Ishikawa (cell line): Measurements from ENCODE around the gene CDK5.
A peak's percentile ranks its signal among the peaks of the same experiment; 100 is the strongest.

ENCODE experiments used
- CEBPB ChIP-seq: IDR thresholded peaks from 2 replicates; pipeline ENCODE4 v1.6.1; 2012
- CREB1 ChIP-seq: IDR thresholded peaks from 2 replicates; pipeline ENCODE4 v1.6.1; 2012; ENCODE audit warnings: low read depth
- EGR1 ChIP-seq: IDR thresholded peaks from 2 replicates; pipeline ENCODE4 v1.6.1; 2012
- EP300 ChIP-seq: IDR thresholded peaks from 2 replicates; pipeline ENCODE4 v1.6.1; 2012; ENCODE audit warnings: borderline replicate concordance
- FOXM1 ChIP-seq: IDR thresholded peaks from 2 replicates; pipeline ENCODE4 v1.6.1; 2012; ENCODE audit warnings: low read depth, borderline replicate concordance
- MAX ChIP-seq: IDR thresholded peaks from 2 replicates; pipeline ENCODE4 v1.6.1; 2012
- NFIC ChIP-seq: IDR thresholded peaks from 2 replicates; pipeline ENCODE4 v1.6.1; 2012
- RAD21 ChIP-seq: IDR thresholded peaks from 2 replicates; pipeline ENCODE4 v1.6.1; 2012; ENCODE audit warnings: low read depth
- REST ChIP-seq: IDR thresholded peaks from 2 replicates; pipeline ENCODE4 v1.6.1; 2012; ENCODE audit warnings: low read depth, mild to moderate bottlenecking
- TAF1 ChIP-seq: IDR thresholded peaks from 2 replicates; pipeline ENCODE4 v1.6.1; 2012; ENCODE audit warnings: low read depth, mild to moderate bottlenecking
- TCF12 ChIP-seq: IDR thresholded peaks from 2 replicates; pipeline ENCODE4 v1.6.1; 2012; ENCODE audit warnings: low read depth
- TEAD4 ChIP-seq: IDR thresholded peaks from 2 replicates; pipeline ENCODE4 v1.6.1; 2012
- USF1 ChIP-seq: IDR thresholded peaks from 2 replicates; pipeline ENCODE4 v1.6.1; 2012
- YY1 ChIP-seq: IDR thresholded peaks from 2 replicates; pipeline ENCODE4 v1.6.1; 2012; ENCODE audit warnings: low read depth
- ZBTB7A ChIP-seq: IDR thresholded peaks from 2 replicates; pipeline ENCODE4 v1.6.1; 2012; ENCODE audit warnings: low read depth

The CDK5 gene

GRCh38 chr7:151038951-151039849 is 18.5 kb downstream of the CDK5 start:
- TF ChIP-seq YY1 (no peak), NFIC (peak; percentile 80)

- TF ChIP-seq REST = no peak
- no peak for TF ChIP-seq CEBPB
- no peak for TF ChIP-seq TCF12
- no peak for TF ChIP-seq TEAD4
- TF ChIP-seq ZBTB7A = no peak
- no peak for TF ChIP-seq NFIC
- no peak for TF ChIP-seq MAX
- no peak for TF ChIP-seq USF1
These were observed 21.8 kb downstream of the CDK5 start for GRCh38 chr7:151035902-151036301.

- TF ChIP-seq EGR1 (no peak), CEBPB (no peak), ZBTB7A (no peak)
These were observed 22.5 kb downstream of the CDK5 start for GRCh38 chr7:151035026-151035717.

GRCh38 chr7:151034312-151035025 is 23.2 kb downstream of the CDK5 start:
- TF ChIP-seq RAD21 (no peak), USF1 (no peak), TAF1 (no peak), NFIC (no peak), TEAD4 (no peak), MAX (no peak)

- TF ChIP-seq TCF12 (no peak), TAF1 (no peak), TEAD4 (no peak), MAX (no peak), ZBTB7A (no peak), CREB1 (no peak), YY1 (no peak), RAD21 (no peak), EGR1 (no peak), CEBPB (no peak), FOXM1 (no peak), REST (no peak), NFIC (no peak), EP300 (no peak), USF1 (no peak)
These were observed 23.8 kb downstream of the CDK5 start for GRCh38 chr7:151033864-151034249.
